Inflammatory macrophage treated with lipopolysaccharide for 4 hours (primary cell): ENCODE data around the gene EXD1.
"Not testable (repeated sequence)": the region's sequence is repeated elsewhere in the genome, so short reads cannot be mapped to it uniquely, and the experiment has no call there.

Source experiments
- DNase-seq: peaks from one replicate; pipeline ENCODE4 v3.0.0-alpha.2; 2020

The EXD1 gene

GRCh38 chr15:41135580-41135979, 95.0 kb downstream of the EXD1 start:
- not testable (repeated sequence) for DNase-seq

DNA sequence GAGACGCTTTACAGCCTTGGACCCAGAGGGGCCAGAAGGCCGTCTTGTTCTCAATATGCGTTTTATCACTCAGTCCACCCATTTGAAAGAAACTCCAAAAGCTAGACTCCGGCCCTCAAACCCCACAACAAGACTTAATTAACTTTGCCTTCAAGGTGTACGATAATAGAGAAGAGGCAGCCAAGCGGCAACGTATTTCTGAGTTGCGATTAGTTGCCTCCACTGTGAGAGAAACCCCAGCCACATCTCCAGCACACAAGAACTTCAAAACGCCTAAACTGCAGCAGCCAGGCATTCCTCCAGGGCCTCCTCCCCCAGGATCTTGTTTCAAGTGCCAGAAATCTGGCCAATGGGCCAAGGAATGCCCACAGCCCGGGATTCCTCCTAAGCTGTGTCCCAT, 97.1 kb downstream of the EXD1 start:
- DNase-seq: no peak
